GM12873 (cell line): ENCODE data around the gene HPS4.

ENCODE experiments used
- CTCF ChIP-seq: IDR thresholded peaks from 2 replicates; pipeline ENCODE4 v1.5.1; 2012; ENCODE audit warnings: low read depth, mild to moderate bottlenecking, moderate library complexity, low read length, control low read depth; ENCODE audit not compliant: insufficient read depth; ENCODE audit errors: missing control alignments

The HPS4 gene

GRCh38 chr22:26447584-26448329 lies 35.8 kb downstream of the HPS4 start:
- TF ChIP-seq CTCF: no peak

GRCh38 chr22:26446808-26447515 lies 36.6 kb downstream of the HPS4 start:
- TF ChIP-seq CTCF: no peak

- no peak for TF ChIP-seq CTCF
These were observed 37.9 kb downstream of the HPS4 start for GRCh38 chr22:26445577-26446275.

- no peak for TF ChIP-seq CTCF
These were observed 38.8 kb downstream of the HPS4 start for GRCh38 chr22:26444777-26445176.

GRCh38 chr22:26443901-26444690 lies 39.5 kb downstream of the HPS4 start:
- TF ChIP-seq CTCF: no peak

- no peak for TF ChIP-seq CTCF
These were observed 41.4 kb downstream of the HPS4 start for GRCh38 chr22:26442086-26442756.

- no peak for TF ChIP-seq CTCF
These were observed 44.0 kb downstream of the HPS4 start for GRCh38 chr22:26439559-26439958.
